ENCODE data around the gene RAB18. TPM values are rescaled to one million over a fixed set of nuclear protein-coding genes. Genes with fewer than 3 reads are reported as not detected.

The RAB18 gene
- total RNA-seq, 1 experiment from 2014 or later = 68.1 TPM

GRCh38 chr10:27485368-27485767 lies 18.7 kb upstream of the RAB18 start:
- BruUV-seq (replicated peaks) = no TSS peak
- H3K4me3 ChIP-seq (replicated peaks in 1 of 2; ENCODE audit: low read depth in 1 of 2, low read length in 2 of 2) = no peak overlapping the region
- H3K9ac ChIP-seq (ENCODE audit: low read length) = no peak overlapping the region
- H3K27ac ChIP-seq (ENCODE audit: low read depth, low read length) = no peak overlapping the region
- H3K9me2 ChIP-seq (ENCODE audit: insufficient read depth) = no peaks in the 10 kb centered on the region; the same call in 1 of the 2 replicates
- ChIA-PET POLR2A (interaction anchor here (1.1 kb wide), 1 partner anchor 19 kb away, joined by 3 read pairs; the partner anchor contains the start of gene RAB18), RAD21 (ENCODE audit: low non-redundant PET in 1 of 2, low total read pairs in 2 of 2, uncharacterized antibody in 2 of 2, unreplicated experiment in 2 of 2) (no interaction called here), CTCF (no interaction called here)
- H2AFZ ChIP-seq (ENCODE audit: low read depth, low read length, poor library complexity, severe bottlenecking) = no peak overlapping the region
- TF ChIP-seq CEBPB (IDR thresholded peaks at IDR 0.05; ENCODE audit: low read depth) = no peak
- no peak for TF ChIP-seq RAD21 (IDR thresholded peaks at IDR 0.05; ENCODE audit: low read depth)
- no peak for TF ChIP-seq ATF3 (IDR thresholded peaks at IDR 0.05)
- no peak for TF ChIP-seq ZNF274 (IDR thresholded peaks at IDR 0.05; ENCODE audit: low read depth, low read length)
- no peak for TF ChIP-seq FOSL1 (IDR thresholded peaks at IDR 0.05; ENCODE audit: low read depth)
- intact Hi-C loops (cut with micrococcal nuclease) = no loop called here
- no peak overlapping the region for H3K4me2 ChIP-seq (ENCODE audit: low read length)
- H3K9me3 ChIP-seq (ENCODE audit: control insufficient read depth in 1 of 2, insufficient read depth in 1 of 2, low read depth in 1 of 2, low read length in 2 of 2) = no peaks in the 10 kb centered on the region
- H3K79me2 ChIP-seq (ENCODE audit: insufficient read depth, low read length) = no peaks in the 10 kb centered on the region
- no peaks in the 10 kb centered on the region for H3K36me3 ChIP-seq (ENCODE audit: control insufficient read depth in 1 of 2, insufficient read depth in 2 of 2, low read length in 2 of 2)
- ATAC-seq = no peak
- no peak for DNase-seq (ENCODE audit: low read depth, low spot score)
- H3K4me1 ChIP-seq (ENCODE audit: control insufficient read depth in 1 of 2, insufficient read depth in 2 of 2, low read length in 2 of 2) = no peaks in the 10 kb centered on the region; a peak in 1 of 4 replicates
- H3K27me3 ChIP-seq (ENCODE audit: insufficient read depth, low read length) = no peaks in the 10 kb centered on the region
- H4K20me1 ChIP-seq (ENCODE audit: insufficient read depth) = no peaks in the 10 kb centered on the region

GRCh38 chr10:27485986-27486385 lies 18.1 kb upstream of the RAB18 start:
- no peak overlapping the region for H3K4me3 ChIP-seq (replicated peaks in 1 of 2; ENCODE audit: low read depth in 1 of 2, low read length in 2 of 2)
- no peaks in the 10 kb centered on the region for H3K79me2 ChIP-seq (ENCODE audit: insufficient read depth, low read length)
- no peaks in the 10 kb centered on the region for H4K20me1 ChIP-seq (ENCODE audit: insufficient read depth)
- H3K9ac ChIP-seq (ENCODE audit: low read length) = no peak overlapping the region
- no peak overlapping the region for H3K27ac ChIP-seq (ENCODE audit: low read depth, low read length)
- no peak for ATAC-seq
- ChIA-PET CTCF (no interaction called here), RAD21 (ENCODE audit: low non-redundant PET in 1 of 2, low total read pairs in 2 of 2, uncharacterized antibody in 2 of 2, unreplicated experiment in 2 of 2) (no interaction called here), POLR2A (interaction anchor here (1.1 kb wide), 1 partner anchor 18 kb away, joined by 3 read pairs; the partner anchor contains the start of gene RAB18)
- H3K27me3 ChIP-seq (ENCODE audit: insufficient read depth, low read length) = no peaks in the 10 kb centered on the region
- H3K4me1 ChIP-seq (ENCODE audit: control insufficient read depth in 1 of 2, insufficient read depth in 2 of 2, low read length in 2 of 2) = no peaks in the 10 kb centered on the region; a peak in 1 of 4 replicates
- DNase-seq (ENCODE audit: low read depth, low spot score) = no peak
- H3K9me3 ChIP-seq (ENCODE audit: control insufficient read depth in 1 of 2, insufficient read depth in 1 of 2, low read depth in 1 of 2, low read length in 2 of 2) = peaks cover 0 to 4% of the 10 kb centered on the region in 2 experiments; a peak in 1 of 4 replicates
- no peak overlapping the region for H3K4me2 ChIP-seq (ENCODE audit: low read length)
- no TSS peak for BruUV-seq (replicated peaks)
- H3K36me3 ChIP-seq (ENCODE audit: control insufficient read depth in 1 of 2, insufficient read depth in 2 of 2, low read length in 2 of 2) = no peaks in the 10 kb centered on the region
- H3K9me2 ChIP-seq (ENCODE audit: insufficient read depth) = no peaks in the 10 kb centered on the region; the same call in 1 of the 2 replicates
- TF ChIP-seq POLR2A (IDR thresholded peaks at IDR 0.05; ENCODE audit: borderline replicate concordance, extremely low read depth, insufficient read depth, insufficient read length) (no peak), SRF (IDR thresholded peaks at IDR 0.05; ENCODE audit: low read depth) (no peak), ATF3 (IDR thresholded peaks at IDR 0.05) (no peak), ELF1 (IDR thresholded peaks at IDR 0.05; ENCODE audit: borderline replicate concordance, low read depth) (no peak), EZH2phosphoT487 (IDR thresholded peaks at IDR 0.05; ENCODE audit: borderline replicate concordance) (no peak), MAX (IDR thresholded peaks at IDR 0.05) (no peak)
- TF ChIP-seq, protein P1, sequence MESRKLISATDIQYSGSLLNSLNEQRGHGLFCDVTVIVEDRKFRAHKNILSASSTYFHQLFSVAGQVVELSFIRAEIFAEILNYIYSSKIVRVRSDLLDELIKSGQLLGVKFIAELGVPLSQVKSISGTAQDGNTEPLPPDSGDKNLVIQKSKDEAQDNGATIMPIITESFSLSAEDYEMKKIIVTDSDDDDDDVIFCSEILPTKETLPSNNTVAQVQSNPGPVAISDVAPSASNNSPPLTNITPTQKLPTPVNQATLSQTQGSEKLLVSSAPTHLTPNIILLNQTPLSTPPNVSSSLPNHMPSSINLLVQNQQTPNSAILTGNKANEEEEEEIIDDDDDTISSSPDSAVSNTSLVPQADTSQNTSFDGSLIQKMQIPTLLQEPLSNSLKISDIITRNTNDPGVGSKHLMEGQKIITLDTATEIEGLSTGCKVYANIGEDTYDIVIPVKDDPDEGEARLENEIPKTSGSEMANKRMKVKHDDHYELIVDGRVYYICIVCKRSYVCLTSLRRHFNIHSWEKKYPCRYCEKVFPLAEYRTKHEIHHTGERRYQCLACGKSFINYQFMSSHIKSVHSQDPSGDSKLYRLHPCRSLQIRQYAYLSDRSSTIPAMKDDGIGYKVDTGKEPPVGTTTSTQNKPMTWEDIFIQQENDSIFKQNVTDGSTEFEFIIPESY (IDR thresholded peaks at IDR 0.05; ENCODE audit: extremely low read depth, insufficient replicate concordance, low read length) = no peak
- intact Hi-C loops (cut with micrococcal nuclease) = no loop called here
- no peak overlapping the region for H2AFZ ChIP-seq (ENCODE audit: low read depth, low read length, poor library complexity, severe bottlenecking)

Measured in HCT116 (cell line).